Urinary bladder (tissue), 4 donors: ENCODE measurements around the gene KLHL21. TPM values are rescaled to one million over a fixed set of nuclear protein-coding genes. Genes with fewer than 3 reads are reported as not detected.
"Not testable (repeated sequence)": the region's sequence is repeated elsewhere in the genome, so short reads cannot be mapped to it uniquely, and the experiment has no call there.

Experiments used
- DNase-seq: peaks from one replicate; pipeline ENCODE4 v3.0.0-alpha.2; 2015; ENCODE audit errors: extremely low spot score
- H3K27ac ChIP-seq: one replicate; pipeline ENCODE4 v1.5.1; 2013; ENCODE audit warnings: low read depth, mild to moderate bottlenecking, moderate library complexity
- H3K36me3 ChIP-seq: one replicate; pipeline ENCODE4 v1.6.1; 2013; ENCODE audit warnings: mild to moderate bottlenecking, moderate library complexity; ENCODE audit not compliant: insufficient read depth
- H3K4me1 ChIP-seq: one replicate; pipeline ENCODE4 v1.6.1; 2013; ENCODE audit warnings: mild to moderate bottlenecking, moderate library complexity; ENCODE audit not compliant: insufficient read depth
- H3K4me3 ChIP-seq: one replicate; pipeline ENCODE4 v1.5.1; 2013; ENCODE audit warnings: low read depth, low read length
- WGBS: extraction: QIAGEN DNeasy Blood & Tissue Kit; methylation state at CpG from one replicate; pipeline ENCODE4 v1.1.7; 2013; 5-methylcytosine and 5-hydroxymethylcytosine counted together
- polyA plus RNA-seq: library from polyadenylated mRNA; stranded (reverse); fragments of 200-250 nt; gene quantifications from one replicate; pipeline ENCODE4 v1.2.3, GENCODE V29; 2013
- total RNA-seq: library from RNA; depleted of rRNA; stranded (reverse); fragments of >200 nt; gene quantifications from one replicate; pipeline ENCODE4 v1.2.3, GENCODE V29; 2014
- donor health status: healthy with polysubstance abuse.
- donor health status: healthy.

KLHL21 gene
- total and polyA plus RNA-seq, 2 donors, result 17.0 to 72.4 TPM

DNA sequence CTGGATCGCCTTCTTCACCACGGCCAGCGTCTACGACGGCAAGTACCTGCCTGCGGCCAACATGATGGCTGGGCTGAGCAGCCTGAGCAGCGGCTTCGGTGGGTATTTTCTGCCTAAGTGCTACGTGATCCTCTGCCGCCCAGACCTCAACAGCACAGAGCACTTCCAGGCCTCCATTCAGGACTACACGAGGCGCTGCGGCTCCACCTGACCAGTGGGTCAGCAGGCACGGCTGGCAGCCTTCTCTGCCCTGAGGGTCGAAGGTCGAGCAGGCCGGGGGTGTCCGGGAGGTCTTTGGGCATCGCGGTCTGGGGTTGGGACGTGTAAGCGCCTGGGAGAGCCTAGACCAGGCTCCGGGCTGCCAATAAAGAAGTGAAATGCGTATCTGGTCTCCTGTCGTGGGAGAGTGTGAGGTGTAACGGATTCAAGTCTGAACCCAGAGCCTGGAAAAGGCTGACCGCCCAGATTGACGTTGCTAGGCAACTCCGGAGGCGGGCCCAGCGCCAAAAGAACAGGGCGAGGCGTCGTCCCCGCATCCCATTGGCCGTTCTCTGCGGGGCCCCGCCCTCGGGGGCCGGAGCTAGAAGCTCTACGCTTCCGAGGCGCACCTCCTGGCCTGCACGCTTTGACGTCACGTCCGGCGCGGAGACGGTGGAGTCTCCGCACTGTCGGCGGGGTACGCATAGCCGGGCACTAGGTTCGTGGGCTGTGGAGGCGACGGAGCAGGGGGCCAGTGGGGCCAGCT lies 23.1 kb downstream of the KLHL21 start, which contains the start of gene ZBTB48:
ZBTB48 (plus strand) TSS at position 621 of the 745 bp plus-strand sequence. CDS start 616 bp downstream, outside the sequence.
- peak within 1 kb of the TSS; percentile 91 for H3K27ac ChIP-seq
- peak within 1 kb of the TSS; percentile 72 for H3K4me3 ChIP-seq
- no peaks in the 10 kb centered on the region for H3K36me3 ChIP-seq
- DNase-seq, result peak; percentile 95
- WGBS, result 11% methylated on average over 58 of the region's 58 CpGs
- peaks cover 2% of the 10 kb centered on the region for H3K4me1 ChIP-seq

DNA sequence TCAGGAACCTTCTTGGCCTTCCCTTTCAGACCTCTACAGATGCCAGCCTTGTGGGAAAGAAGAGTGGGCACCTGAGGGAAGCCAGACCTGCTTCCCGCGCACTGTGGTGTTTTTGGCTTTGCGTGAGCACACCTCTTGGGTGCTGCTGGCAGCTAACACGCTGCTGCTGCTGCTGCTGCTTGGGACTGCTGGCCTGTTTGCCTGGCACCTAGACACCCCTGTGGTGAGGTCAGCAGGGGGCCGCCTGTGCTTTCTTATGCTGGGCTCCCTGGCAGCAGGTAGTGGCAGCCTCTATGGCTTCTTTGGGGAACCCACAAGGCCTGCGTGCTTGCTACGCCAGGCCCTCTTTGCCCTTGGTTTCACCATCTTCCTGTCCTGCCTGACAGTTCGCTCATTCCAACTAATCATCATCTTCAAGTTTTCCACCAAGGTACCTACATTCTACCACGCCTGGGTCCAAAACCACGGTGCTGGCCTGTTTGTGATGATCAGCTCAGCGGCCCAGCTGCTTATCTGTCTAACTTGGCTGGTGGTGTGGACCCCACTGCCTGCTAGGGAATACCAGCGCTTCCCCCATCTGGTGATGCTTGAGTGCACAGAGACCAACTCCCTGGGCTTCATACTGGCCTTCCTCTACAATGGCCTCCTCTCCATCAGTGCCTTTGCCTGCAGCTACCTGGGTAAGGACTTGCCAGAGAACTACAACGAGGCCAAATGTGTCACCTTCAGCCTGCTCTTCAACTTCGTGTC lies 23.9 kb downstream of the KLHL21 start:
- Histone ChIP-seq H3K36me3 (no peaks in the 10 kb centered on the region), H3K4me3 (no peak overlapping the region), H3K27ac (peak overlapping the region; percentile 91), H3K4me1 (peaks cover 2% of the 10 kb centered on the region)
- WGBS, result 93% methylated on average over 14 of the region's 14 CpGs
- no peak for DNase-seq

DNA sequence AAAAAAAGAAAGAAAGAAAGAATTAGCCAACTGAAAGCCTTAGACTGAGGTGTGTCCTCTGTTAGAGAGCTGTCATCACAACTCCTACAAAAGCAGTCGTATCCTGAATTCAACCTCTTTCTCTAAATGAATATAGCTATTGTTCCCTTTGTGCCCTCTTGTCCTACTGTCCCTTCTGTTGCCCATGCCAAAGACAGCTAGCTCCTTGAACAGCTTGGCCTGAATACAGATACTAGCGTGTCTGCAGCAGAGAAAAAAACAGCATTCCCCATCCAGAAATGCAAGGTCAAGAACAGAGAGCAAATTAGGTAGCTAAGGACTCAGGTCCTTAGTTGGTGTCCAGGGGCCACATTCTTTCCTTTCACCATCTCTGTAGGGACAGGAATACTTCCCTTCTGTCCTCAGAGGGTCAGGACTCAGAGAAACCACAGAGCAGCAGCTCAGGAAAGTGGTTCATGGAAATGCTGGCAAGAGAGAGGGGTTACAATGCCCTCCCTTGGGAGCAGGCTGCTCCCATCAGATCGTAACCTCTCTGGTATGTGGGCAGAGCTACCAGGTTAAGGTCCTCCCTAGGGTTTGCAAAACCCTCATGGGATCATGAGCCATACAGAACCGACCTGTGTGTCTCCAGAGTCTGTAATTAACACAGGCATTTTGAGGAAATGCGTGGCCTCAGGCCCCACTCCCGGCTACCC lies 24.7 kb downstream of the KLHL21 start:
- DNase-seq, result no peak
- Histone ChIP-seq H3K27ac (no peak overlapping the region), H3K4me1 (peaks cover 2% of the 10 kb centered on the region), H3K36me3 (no peaks in the 10 kb centered on the region), H3K4me3 (no peak overlapping the region)
- WGBS, result 86% methylated on average over 6 of the region's 6 CpGs

DNA sequence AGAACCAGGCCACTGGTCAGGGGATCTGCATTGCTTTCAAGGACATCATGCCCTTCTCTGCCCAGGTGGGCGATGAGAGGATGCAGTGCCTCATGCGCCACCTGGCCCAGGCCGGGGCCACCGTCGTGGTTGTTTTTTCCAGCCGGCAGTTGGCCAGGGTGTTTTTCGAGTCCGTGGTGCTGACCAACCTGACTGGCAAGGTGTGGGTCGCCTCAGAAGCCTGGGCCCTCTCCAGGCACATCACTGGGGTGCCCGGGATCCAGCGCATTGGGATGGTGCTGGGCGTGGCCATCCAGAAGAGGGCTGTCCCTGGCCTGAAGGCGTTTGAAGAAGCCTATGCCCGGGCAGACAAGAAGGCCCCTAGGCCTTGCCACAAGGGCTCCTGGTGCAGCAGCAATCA lies 27.9 kb downstream of the KLHL21 start:
- no peak overlapping the region for H3K27ac ChIP-seq
- no peaks in the 10 kb centered on the region for H3K4me1 ChIP-seq
- no peak overlapping the region for H3K4me3 ChIP-seq
- DNase-seq, result no peak
- H3K36me3 ChIP-seq, result no peaks in the 10 kb centered on the region
- 86% methylated on average over 14 of the region's 14 CpGs for WGBS

DNA sequence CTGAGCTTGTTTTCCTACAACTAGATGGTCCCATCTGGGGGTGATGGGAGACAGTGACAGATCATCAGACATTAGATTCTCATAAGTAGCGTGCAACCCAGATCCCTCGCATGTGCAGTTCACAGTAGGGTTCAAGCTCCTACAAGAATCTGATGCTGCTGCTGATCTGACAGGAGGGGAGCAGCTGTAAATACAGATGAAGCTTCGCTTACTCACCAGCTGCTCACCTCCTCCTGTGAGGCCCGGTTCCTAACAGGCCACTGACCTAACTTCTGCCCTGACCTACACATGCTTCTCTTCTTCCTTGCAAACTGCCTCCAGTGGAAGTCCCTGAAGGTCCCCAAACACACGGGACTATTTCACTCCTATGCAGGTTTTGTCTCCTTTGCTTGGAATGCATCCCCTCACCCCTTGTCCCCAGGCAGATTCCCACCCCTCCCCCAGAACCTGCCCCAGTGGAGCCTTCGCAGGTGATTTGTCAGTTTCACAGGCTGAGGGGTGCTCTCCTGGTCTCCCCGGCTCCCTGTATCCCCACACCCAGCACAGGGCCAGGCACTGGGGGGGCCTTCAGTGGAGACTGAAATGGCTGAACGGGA lies 28.5 kb downstream of the KLHL21 start:
- Histone ChIP-seq H3K27ac (no peak overlapping the region), H3K4me3 (no peak overlapping the region), H3K36me3 (no peaks in the 10 kb centered on the region), H3K4me1 (no peaks in the 10 kb centered on the region)
- DNase-seq, result no peak
- WGBS, result 76% methylated on average over 8 of the region's 8 CpGs

DNA sequence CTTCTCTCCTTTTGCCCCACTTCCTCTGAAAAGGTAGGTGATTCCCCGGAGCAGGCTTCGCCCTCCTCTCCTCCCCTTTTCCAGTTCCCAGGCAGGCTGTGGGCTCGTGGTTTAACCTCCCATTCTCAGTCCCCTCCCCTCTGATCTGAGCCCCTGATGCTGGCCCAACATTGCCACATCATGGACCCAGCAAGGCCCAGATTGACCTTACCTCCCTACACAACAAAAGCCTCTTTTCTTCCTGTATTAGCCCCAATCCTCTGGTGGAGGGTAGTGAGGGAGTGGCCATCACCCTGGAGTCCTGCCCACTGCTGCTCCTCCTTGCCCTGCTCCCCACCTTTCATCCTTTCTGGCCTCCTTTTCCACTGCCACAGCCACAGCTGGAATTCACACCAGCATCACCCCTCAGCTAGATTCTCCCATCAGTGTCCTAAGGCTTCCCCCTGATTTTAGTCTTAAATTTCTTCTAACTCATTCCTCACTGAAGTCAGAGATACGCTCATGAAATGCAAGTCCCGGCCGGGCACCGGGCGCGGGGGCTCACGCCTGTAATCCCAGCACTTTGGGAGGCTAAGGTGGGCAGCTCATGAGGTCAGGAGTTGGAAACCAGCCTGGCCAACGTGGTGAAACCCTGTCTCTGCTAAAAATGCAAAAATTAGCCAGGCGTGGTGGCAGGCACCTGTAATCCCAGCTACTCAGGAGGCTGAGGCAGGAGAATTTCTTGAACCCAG lies 29.9 kb downstream of the KLHL21 start:
- Histone ChIP-seq H3K4me3 (no peak overlapping the region), H3K36me3 (no peaks in the 10 kb centered on the region), H3K27ac (no peak overlapping the region), H3K4me1 (no peaks in the 10 kb centered on the region)
- 76% methylated on average over 12 of the region's 12 CpGs for WGBS
- no peak for DNase-seq

DNA sequence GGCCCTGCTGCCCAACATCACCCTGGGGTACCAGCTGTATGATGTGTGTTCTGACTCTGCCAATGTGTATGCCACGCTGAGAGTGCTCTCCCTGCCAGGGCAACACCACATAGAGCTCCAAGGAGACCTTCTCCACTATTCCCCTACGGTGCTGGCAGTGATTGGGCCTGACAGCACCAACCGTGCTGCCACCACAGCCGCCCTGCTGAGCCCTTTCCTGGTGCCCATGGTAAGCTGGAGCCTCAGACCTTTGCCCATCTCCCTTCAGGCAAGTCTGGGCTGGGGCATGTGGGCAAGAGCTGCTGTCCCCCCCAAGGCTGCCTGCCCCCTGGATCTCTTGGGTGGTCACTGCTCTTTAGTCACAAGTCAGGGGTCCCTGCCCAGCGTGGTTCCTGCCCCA lies 31.7 kb downstream of the KLHL21 start:
- no peaks in the 10 kb centered on the region for H3K4me1 ChIP-seq
- H3K36me3 ChIP-seq, result no peaks in the 10 kb centered on the region
- no peak for DNase-seq
- H3K4me3 ChIP-seq, result no peak overlapping the region
- 74% methylated on average over 5 of the region's 5 CpGs for whole genome bisulfite sequencing
- H3K27ac ChIP-seq, result no peak overlapping the region

DNA sequence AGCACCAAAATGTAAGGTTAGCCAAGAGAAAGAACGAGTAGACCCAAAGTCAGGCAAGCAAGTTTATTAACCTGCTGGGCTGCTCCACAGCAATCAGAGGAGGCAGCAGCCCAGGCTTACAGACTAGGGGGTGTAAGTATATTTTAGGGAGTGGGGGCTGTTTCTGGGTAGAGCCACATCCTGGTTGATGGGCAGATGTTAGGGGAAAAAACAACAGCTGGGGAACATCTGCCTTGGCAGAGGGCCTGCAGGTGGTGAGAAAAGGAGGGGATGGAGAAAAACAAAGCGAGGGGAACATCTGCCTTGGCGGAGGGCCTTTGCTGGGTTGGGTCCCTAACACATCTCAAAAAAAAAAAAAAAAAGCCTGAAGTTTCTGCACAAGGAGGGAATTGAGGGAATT lies 32.6 kb downstream of the KLHL21 start:
- H3K36me3 ChIP-seq, result no peaks in the 10 kb centered on the region
- H3K27ac ChIP-seq, result no peak overlapping the region
- H3K4me1 ChIP-seq, result no peaks in the 10 kb centered on the region
- WGBS, result 52% methylated on average over 3 of the region's 3 CpGs
- no peak for DNase-seq
- H3K4me3 ChIP-seq, result no peak overlapping the region

DNA sequence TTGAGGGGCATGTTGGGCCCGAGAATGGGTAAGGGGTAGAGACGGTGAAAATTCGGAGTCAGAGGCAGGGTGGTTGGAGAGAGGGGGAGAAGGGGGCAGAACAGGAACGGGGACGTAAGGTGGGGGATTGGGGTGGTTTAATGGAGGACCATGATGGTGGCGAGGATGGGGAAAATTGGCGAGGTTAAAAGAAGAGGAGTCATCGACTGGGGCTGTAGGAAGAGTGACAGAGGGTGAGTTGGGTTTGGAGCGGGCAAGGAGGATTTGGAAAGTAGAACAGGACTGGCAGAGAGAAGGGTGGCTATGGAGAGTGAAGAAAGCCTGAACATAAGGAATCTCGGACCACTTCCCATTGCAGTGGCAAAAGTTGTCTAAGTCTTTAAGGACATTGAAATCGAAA lies 33.6 kb downstream of the KLHL21 start:
- 93% methylated on average over 11 of the region's 11 CpGs for WGBS
- DNase-seq, result no peak
- Histone ChIP-seq H3K36me3 (no peaks in the 10 kb centered on the region), H3K4me3 (no peak overlapping the region), H3K4me1 (no peaks in the 10 kb centered on the region), H3K27ac (no peak overlapping the region)

DNA sequence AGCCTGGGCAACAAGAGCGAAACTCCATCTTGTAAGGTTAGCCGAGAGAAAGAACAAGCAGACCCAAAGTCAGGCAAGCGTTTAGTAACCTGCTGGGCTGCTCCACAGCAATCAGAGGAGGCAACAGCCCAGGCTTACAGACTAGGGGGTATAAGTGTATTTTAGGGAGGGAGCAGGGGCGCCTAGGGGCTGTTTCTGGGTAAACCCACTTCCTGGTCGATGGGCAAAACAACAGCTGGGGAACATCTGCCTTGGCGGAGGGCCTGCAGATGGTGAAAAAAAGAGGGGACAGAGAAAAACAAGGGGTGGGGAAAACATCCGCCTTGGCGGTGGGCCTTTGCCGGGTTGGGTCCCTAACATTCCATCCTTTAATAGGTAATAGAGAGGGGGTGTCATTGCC lies 42.4 kb downstream of the KLHL21 start:
- WGBS, result 53% methylated on average over 9 of the region's 9 CpGs
- no peak overlapping the region for H3K27ac ChIP-seq
- H3K4me1 ChIP-seq, result no peaks in the 10 kb centered on the region
- DNase-seq, result no peak
- no peaks in the 10 kb centered on the region for H3K36me3 ChIP-seq
- H3K4me3 ChIP-seq, result no peak overlapping the region

DNA sequence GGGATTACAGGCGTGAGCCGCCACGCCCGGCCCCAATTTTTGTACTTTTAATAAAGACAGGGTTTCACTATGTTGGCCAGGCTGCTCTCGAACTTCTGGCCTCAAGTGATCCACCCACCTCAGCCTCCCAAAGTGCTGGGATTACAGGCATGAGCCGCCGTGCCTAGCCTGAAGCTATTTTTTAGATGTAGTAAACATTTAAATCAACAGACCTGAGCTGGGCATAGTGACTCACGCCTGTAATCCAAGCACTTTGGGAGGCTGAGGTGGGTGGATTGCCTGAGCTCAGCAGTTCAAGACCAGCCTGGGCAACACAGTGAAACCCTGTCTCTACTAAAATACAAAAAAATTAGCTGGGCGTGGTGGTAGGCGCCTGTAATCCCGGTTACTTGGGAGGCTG lies 43.5 kb downstream of the KLHL21 start:
- H3K4me3 ChIP-seq, H3K27ac ChIP-seq, DNase-seq, H3K4me1 ChIP-seq, H3K36me3 ChIP-seq: not testable (repeated sequence)
- WGBS, result 90% methylated on average over 11 of the region's 11 CpGs

DNA sequence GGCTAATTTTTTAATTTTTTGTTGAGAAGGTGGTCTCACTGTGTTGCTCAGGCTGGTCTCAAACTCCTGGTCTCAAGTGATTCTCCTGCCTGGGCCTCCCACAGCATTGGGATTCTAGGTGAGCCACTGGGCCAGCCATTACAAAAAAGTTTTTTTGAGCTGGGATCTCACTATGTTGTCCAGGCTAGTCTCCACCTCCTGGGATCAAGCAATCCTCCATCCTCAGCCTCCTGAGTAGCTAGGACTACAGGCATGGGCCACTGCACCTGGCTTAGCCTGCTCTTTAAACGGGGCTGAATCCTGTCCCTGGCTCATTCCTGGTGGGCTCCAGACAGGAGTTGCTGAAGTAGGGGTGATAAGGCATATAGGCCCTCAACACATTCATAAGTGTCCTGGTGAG lies 45.1 kb downstream of the KLHL21 start:
- Histone ChIP-seq H3K4me1 (no peaks in the 10 kb centered on the region), H3K36me3 (no peaks in the 10 kb centered on the region), H3K4me3 (no peak overlapping the region), H3K27ac (no peak overlapping the region)
- 82% methylated on average over 1 of the region's 1 CpG for WGBS
- no peak for DNase-seq
